Gastrocnemius medialis (tissue), 4 donors: Measurements from ENCODE around the gene IRF6. TPM values are rescaled to one million over a fixed set of nuclear protein-coding genes. Genes with fewer than 3 reads are reported as not detected.

Source experiments
- ATAC-seq, 2 donors: fragments of 150-250 bp; one replicate each; pipeline ENCODE4 v1.9.1; 2016
- DNase-seq, 2 donors: peaks; one replicate each; pipeline ENCODE4 v3.0.0-alpha.2; 2019
- H3K27ac ChIP-seq, 4 donors: fragments of 200-600 bp; sonication (generic); 1 replicate in 1 of 4; 2 replicates in 3 of 4; pipeline ENCODE4 v1.5.1; 2016 to 2018; ENCODE audit warnings: mild to moderate bottlenecking in 2 of 4, moderate library complexity in 1 of 4
- H3K27me3 ChIP-seq, 3 donors: fragments of 200-600 bp; sonication (generic) in 2 of 3; 1 replicate in 1 of 3; 2 replicates in 2 of 3; pipeline versions ENCODE4 v1.5.1 to v1.6.0; 2016 to 2019; ENCODE audit warnings: mild to moderate bottlenecking in 1 of 3, moderate library complexity in 1 of 3
- H3K36me3 ChIP-seq, 2 donors: fragments of 200-600 bp; sonication (generic) in 1 of 2; one replicate each; pipeline ENCODE4 v1.5.1; 2017 to 2018
- H3K4me1 ChIP-seq, 2 donors: fragments of 200-600 bp; sonication (generic) in 1 of 2; one replicate each; pipeline ENCODE4 v1.5.1; 2016 to 2017; ENCODE audit warnings: mild to moderate bottlenecking in 2 of 2
- H3K4me3 ChIP-seq, 4 donors: fragments of 200-600 bp; sonication (generic) in 3 of 4; 1 replicate in 1 of 4; 2 replicates in 3 of 4; pipeline ENCODE4 v1.5.1; 2016 to 2019; ENCODE audit warnings: mild to moderate bottlenecking in 2 of 4
- H3K9me3 ChIP-seq, 3 donors: fragments of 200-600 bp; sonication (generic) in 2 of 3; 1 replicate in 1 of 3; 2 replicates in 2 of 3; pipeline ENCODE4 v1.5.1; 2016 to 2019
- CTCF ChIP-seq, 5 experiments: fragments of 450-650 bp in 3 of 5; fragments of 200-600 bp in 2 of 5; sonication (generic) in 2 of 5; IDR thresholded peaks in 4 of 5; conservative IDR thresholded peaks in 1 of 5; 1 replicate in 4 of 5; 2 replicates in 1 of 5; pipeline ENCODE4 v1.5.1; 2016 to 2019; ENCODE audit warnings: antibody characterized with exemption in 5 of 5, mild to moderate bottlenecking in 3 of 5, moderate library complexity in 3 of 5
- POLR2A ChIP-seq, 2 donors: fragments of 450-650 bp; IDR thresholded peaks; one replicate each; pipeline ENCODE4 v1.6.1; 2017; ENCODE audit warnings: antibody characterized with exemption in 2 of 2, mild to moderate bottlenecking in 2 of 2, moderate library complexity in 2 of 2
- in situ Hi-C, 4 donors: fragments of 200-750 bp; cut with MboI; loops; one replicate each; pipeline versions ENCODE4 v1.15.0 to v1.8.0; 2017; ENCODE audit warnings: low sequenced_read_pairs in 4 of 4
- intact Hi-C: fragments of 100-400 bp; cut with DNase I; formaldehyde crosslinking; loops from one replicate; pipeline ENCODE4 v1.15.1; 2023; ENCODE audit warnings: low total_unique reads
- total RNA-seq, 4 donors: library from RNA; depleted of rRNA; stranded (reverse); fragments of >200 nt; gene quantifications; one replicate each; pipeline versions ENCODE4 v1.1.0 to v1.2.3, GENCODE V29; 2016

IRF6 gene
- total RNA-seq, 4 donors from 2014 or later: 0.31 to 1.7 (median 0.49) TPM

- intact Hi-C loops: no loop called here
- peaks cover 0 to 91% of the 10 kb centered on the region in 2 donors for H3K36me3 ChIP-seq
- H3K4me3 ChIP-seq: no peak overlapping the region
- in situ Hi-C loops: no loop called here
- ATAC-seq (no peak), DNase-seq (no peak)
- H3K27ac ChIP-seq: no peak overlapping the region
- no peaks in the 10 kb centered on the region for H3K27me3 ChIP-seq
- H3K9me3 ChIP-seq: no peaks in the 10 kb centered on the region
- TF ChIP-seq CTCF (IDR thresholded peaks at IDR 0.05 in 4 of 5, conservative IDR thresholded peaks at IDR 0.05 in 1 of 5) (no peak), POLR2A (IDR thresholded peaks at IDR 0.05) (no peak)
- no peaks in the 10 kb centered on the region for H3K4me1 ChIP-seq
Measured at GRCh38 chr1:209837671-209838070, 31.7 kb upstream of the IRF6 start.

GRCh38 chr1:209835782-209836298, 29.9 kb upstream of the IRF6 start:
- Histone ChIP-seq H3K36me3 (peaks cover 0 to 91% of the 10 kb centered on the region in 2 donors), H3K4me3 (no peak overlapping the region), H3K27ac (no peak overlapping the region), H3K27me3 (no peaks in the 10 kb centered on the region), H3K4me1 (no peaks in the 10 kb centered on the region), H3K9me3 (no peaks in the 10 kb centered on the region)
- DNase-seq (no peak), ATAC-seq (no peak)
- in situ Hi-C loops (no loop called here), intact Hi-C loops (no loop called here)
- TF ChIP-seq CTCF (IDR thresholded peaks at IDR 0.05 in 4 of 5, conservative IDR thresholded peaks at IDR 0.05 in 1 of 5): no peak
- no peak for TF ChIP-seq POLR2A (IDR thresholded peaks at IDR 0.05)

- no peak for ATAC-seq
- TF ChIP-seq POLR2A (IDR thresholded peaks at IDR 0.05): no peak
- no peak for TF ChIP-seq CTCF (IDR thresholded peaks at IDR 0.05 in 4 of 5, conservative IDR thresholded peaks at IDR 0.05 in 1 of 5)
- in situ Hi-C loops (no loop called here), intact Hi-C loops (no loop called here)
- Histone ChIP-seq H3K27ac (no peak overlapping the region), H3K36me3 (peaks cover 0 to 59% of the 10 kb centered on the region in 2 donors), H3K4me3 (no peak overlapping the region), H3K27me3 (no peaks in the 10 kb centered on the region), H3K4me1 (peaks cover 6 to 8% of the 10 kb centered on the region in 2 donors), H3K9me3 (no peaks in the 10 kb centered on the region)
- no peak for DNase-seq
Measured at GRCh38 chr1:209831615-209832014, 25.7 kb upstream of the IRF6 start.

- in situ Hi-C loops: no loop called here
- peaks cover 6 to 8% of the 10 kb centered on the region in 2 donors for H3K4me1 ChIP-seq
- DNase-seq (no peak), ATAC-seq (no peak)
- no peaks in the 10 kb centered on the region for H3K27me3 ChIP-seq
- no peaks in the 10 kb centered on the region for H3K9me3 ChIP-seq
- intact Hi-C loops: no loop called here
- TF ChIP-seq POLR2A (IDR thresholded peaks at IDR 0.05) (no peak), CTCF (IDR thresholded peaks at IDR 0.05 in 4 of 5, conservative IDR thresholded peaks at IDR 0.05 in 1 of 5) (no peak)
- H3K36me3 ChIP-seq: peaks cover 0 to 51% of the 10 kb centered on the region in 2 donors
- no peak overlapping the region for H3K4me3 ChIP-seq
- H3K27ac ChIP-seq: no peak overlapping the region
Measured at GRCh38 chr1:209830722-209831121, 24.8 kb upstream of the IRF6 start.

- Histone ChIP-seq H3K36me3 (peaks cover 0 to 42% of the 10 kb centered on the region in 2 donors), H3K9me3 (no peaks in the 10 kb centered on the region), H3K27me3 (no peaks in the 10 kb centered on the region), H3K27ac (no peak overlapping the region), H3K4me1 (peaks cover 6 to 8% of the 10 kb centered on the region in 2 donors), H3K4me3 (no peak overlapping the region)
- intact Hi-C loops (no loop called here), in situ Hi-C loops (no loop called here)
- DNase-seq (no peak), ATAC-seq (no peak)
- no peak for TF ChIP-seq POLR2A (IDR thresholded peaks at IDR 0.05)
Measured at GRCh38 chr1:209829716-209830115, 23.8 kb upstream of the IRF6 start.
